HCT116 (cell line): Measurements from ENCODE around the gene ATL2. TPM values are rescaled to one million over a fixed set of nuclear protein-coding genes. Genes with fewer than 3 reads are reported as not detected.

ENCODE experiments used
- ATAC-seq: fragments of 200-7000 bp; cut with Tn5 transposase; 2 replicates; pipeline ENCODE4 v1.9.1; 2020; ENCODE audit warnings: mild to moderate bottlenecking, moderate library complexity
- BruUV-seq: library from RNA; stranded (reverse); fragments of 400-500 nt; replicated peaks from 2 replicates; lab custom pipeline; 2021; lab: Mats Ljungman, UMichigan
- CTCF ChIA-PET: fragments of 300-600 bp; sonication (Branson Sonifier 250); formaldehyde crosslinking; loops from one replicate; lab custom pipeline; 2021; ENCODE audit warnings: antibody characterized with exemption; lab: Charles Lee
- POLR2A ChIA-PET: fragments of 300-600, 350-600 bp; sonication (Branson Sonifier 250); formaldehyde crosslinking; loops from one replicate; lab custom pipeline; 2021; ENCODE audit warnings: antibody characterized with exemption; lab: Charles Lee
- RAD21 ChIA-PET, 2 experiments: fragments of 300-600 bp; sonication (Branson Sonifier 250); formaldehyde crosslinking; loops; one replicate each; lab custom pipeline; 2023; ENCODE audit warnings: low total read pairs in 2 of 2; ENCODE audit not compliant: uncharacterized antibody in 2 of 2, unreplicated experiment in 2 of 2, low non-redundant PET in 1 of 2; lab: Charles Lee
- DNase-seq: peaks from one replicate; pipeline ENCODE4 v3.0.0-alpha.2; 2010; ENCODE audit warnings: low read depth, low spot score
- H2AFZ ChIP-seq: fragments of 200-600 bp; shearing (Covaris generic), sonication (generic); 2 replicates; pipeline ENCODE4 v1.6.1; 2017; ENCODE audit warnings: low read depth, mixed run types, mixed read lengths, antibody characterized with exemption, low read length; ENCODE audit not compliant: poor library complexity, severe bottlenecking
- H3K27ac ChIP-seq: 2 replicates; pipeline ENCODE4 v1.5.1; 2012; ENCODE audit warnings: low read depth, low read length
- H3K27me3 ChIP-seq: fragments of 200-600 bp; sonication (generic); 2 replicates; pipeline ENCODE4 v1.6.1; 2016; ENCODE audit warnings: mixed run types, low read length, mixed read lengths; ENCODE audit not compliant: insufficient read depth
- H3K36me3 ChIP-seq, 2 experiments: fragments of 200-500 bp in 1 of 2; fragments of 200-600 bp in 1 of 2; sonication (Bioruptor generic) in 1 of 2; sonication (generic) in 1 of 2; 2 replicates each; pipeline versions ENCODE4 v1.5.1 to v1.6.1; 2014 to 2016; ENCODE audit warnings: low read length in 2 of 2, inconsistent platforms in 1 of 2, mixed read lengths in 1 of 2, mixed run types in 1 of 2; ENCODE audit not compliant: insufficient read depth in 2 of 2, control insufficient read depth in 1 of 2
- H3K4me1 ChIP-seq, 2 experiments: fragments of 200-600 bp in 1 of 2; sonication (generic) in 1 of 2; 2 replicates each; pipeline versions ENCODE4 v1.5.1 to v1.6.1; 2012 to 2017; ENCODE audit warnings: low read length in 2 of 2, inconsistent platforms in 1 of 2, mild to moderate bottlenecking in 1 of 2, mixed read lengths in 1 of 2, mixed run types in 1 of 2, moderate library complexity in 1 of 2; ENCODE audit not compliant: insufficient read depth in 2 of 2, control insufficient read depth in 1 of 2
- H3K4me2 ChIP-seq: fragments of 200-600 bp; sonication (generic); 2 replicates; pipeline ENCODE4 v1.6.1; 2017; ENCODE audit warnings: mixed run types, low read length, mixed read lengths
- H3K4me3 ChIP-seq, 2 experiments: fragments of 200-600 bp in 1 of 2; sonication (generic) in 1 of 2; replicated peaks in 1 of 2; 2 replicates each; pipeline ENCODE4 v1.5.1; 2011 to 2016; ENCODE audit warnings: low read length in 2 of 2, control low read depth in 1 of 2, low read depth in 1 of 2, mild to moderate bottlenecking in 1 of 2, mixed read lengths in 1 of 2, mixed run types in 1 of 2
- H3K79me2 ChIP-seq: fragments of 200-600 bp; sonication (generic); 2 replicates; pipeline ENCODE4 v1.6.1; 2017; ENCODE audit warnings: mild to moderate bottlenecking, mixed run types, low read length, moderate library complexity, mixed read lengths; ENCODE audit not compliant: insufficient read depth
- H3K9ac ChIP-seq: fragments of 200-600 bp; sonication (generic); 2 replicates; pipeline ENCODE4 v1.6.1; 2016; ENCODE audit warnings: low read length, mixed read lengths
- H3K9me2 ChIP-seq: fragments of 200-600 bp; sonication (generic), shearing (Covaris generic); 2 replicates; pipeline ENCODE4 v1.6.1; 2017; ENCODE audit warnings: mixed run types, mild to moderate bottlenecking, moderate library complexity; ENCODE audit not compliant: insufficient read depth
- H3K9me3 ChIP-seq, 2 experiments: fragments of 200-500 bp in 1 of 2; fragments of 200-600 bp in 1 of 2; sonication (Bioruptor generic) in 1 of 2; sonication (generic) in 1 of 2; 2 replicates each; pipeline ENCODE4 v1.6.1; 2014 to 2017; ENCODE audit warnings: low read length in 2 of 2, mixed read lengths in 2 of 2, inconsistent platforms in 1 of 2, low read depth in 1 of 2, mild to moderate bottlenecking in 1 of 2, mixed run types in 1 of 2, moderate library complexity in 1 of 2; ENCODE audit not compliant: control insufficient read depth in 1 of 2, insufficient read depth in 1 of 2
- H4K20me1 ChIP-seq: fragments of 200-600 bp; sonication (generic), shearing (Covaris generic); 2 replicates; pipeline ENCODE4 v1.6.1; 2017; ENCODE audit warnings: mixed run types, mild to moderate bottlenecking, moderate library complexity; ENCODE audit not compliant: insufficient read depth
- CEBPB ChIP-seq: IDR thresholded peaks from 2 replicates; pipeline ENCODE4 v1.6.1; 2012; ENCODE audit warnings: low read depth
- ELF1 ChIP-seq: IDR thresholded peaks from 2 replicates; pipeline ENCODE4 v1.6.1; 2012; ENCODE audit warnings: low read depth, borderline replicate concordance
- FOSL1 ChIP-seq: IDR thresholded peaks from 2 replicates; pipeline ENCODE4 v1.6.1; 2012; ENCODE audit warnings: low read depth
- JUND ChIP-seq: IDR thresholded peaks from 2 replicates; pipeline ENCODE4 v1.6.1; 2012
- POLR2AphosphoS5 ChIP-seq: IDR thresholded peaks from 2 replicates; pipeline ENCODE4 v1.6.1; 2011; ENCODE audit warnings: mild to moderate bottlenecking, low read depth, low read length, moderate library complexity
- RAD21 ChIP-seq: IDR thresholded peaks from 2 replicates; pipeline ENCODE4 v1.6.1; 2012; ENCODE audit warnings: low read depth, mild to moderate bottlenecking
- SIN3A ChIP-seq: IDR thresholded peaks from 2 replicates; pipeline ENCODE4 v1.6.1; 2012; ENCODE audit warnings: low read depth
- SP1 ChIP-seq: IDR thresholded peaks from 2 replicates; pipeline ENCODE4 v1.6.1; 2012; ENCODE audit warnings: low read depth
- TCF7L2 ChIP-seq: IDR thresholded peaks from 2 replicates; pipeline ENCODE4 v1.7.0; 2011; ENCODE audit warnings: borderline replicate concordance, inconsistent platforms; ENCODE audit not compliant: insufficient read depth, insufficient read length; ENCODE audit errors: extremely low read depth
- YY1 ChIP-seq: IDR thresholded peaks from 2 replicates; pipeline ENCODE4 v1.6.1; 2011; ENCODE audit warnings: low read length, low read depth, moderate library complexity, mild to moderate bottlenecking; ENCODE audit not compliant: insufficient replicate concordance; ENCODE audit errors: extremely low read depth
- ZFX ChIP-seq: fragments of 450-650 bp; IDR thresholded peaks from 2 replicates; pipeline ENCODE4 v1.6.1; 2017
- ZNF274 ChIP-seq: fragments of 200-500 bp; sonication (Bioruptor generic); IDR thresholded peaks from 2 replicates; pipeline ENCODE4 v1.6.1; 2014; ENCODE audit warnings: mild to moderate bottlenecking, low read depth, low read length, inconsistent platforms
- intact Hi-C: fragments of 100-400 bp; cut with micrococcal nuclease; formaldehyde crosslinking; loops from 2 replicates; pipeline ENCODE4 v1.10.0; 2022
- total RNA-seq: library from RNA; stranded (reverse); gene quantifications from one replicate; pipeline ENCODE4 v1.2.1, GENCODE V29; 2021; ENCODE audit not compliant: unreplicated experiment
- TF ChIP-seq, protein P1 (sequence below): IDR thresholded peaks from 2 replicates; pipeline ENCODE4 v1.6.1; 2012
- TF ChIP-seq, protein P2 (sequence below), 3 experiments: fragments of 200-600 bp in 1 of 3; sonication (generic) in 1 of 3; IDR thresholded peaks in 2 of 3; conservative IDR thresholded peaks in 1 of 3; 2 replicates each; pipeline ENCODE4 v1.5.1; 2012 to 2017; ENCODE audit warnings: low read depth in 2 of 3, low read length in 2 of 3, antibody characterized with exemption in 1 of 3, borderline replicate concordance in 1 of 3, control low read depth in 1 of 3, mild to moderate bottlenecking in 1 of 3, mixed read lengths in 1 of 3, mixed run types in 1 of 3, moderate library complexity in 1 of 3; ENCODE audit not compliant: insufficient read depth in 1 of 3
- TF ChIP-seq, protein P3 (sequence below): IDR thresholded peaks from 2 replicates; pipeline ENCODE4 v1.6.1; 2012; ENCODE audit warnings: low read depth

Gene ATL2
- total RNA-seq, 1 experiment from 2014 or later = 80.7 TPM

DNA sequence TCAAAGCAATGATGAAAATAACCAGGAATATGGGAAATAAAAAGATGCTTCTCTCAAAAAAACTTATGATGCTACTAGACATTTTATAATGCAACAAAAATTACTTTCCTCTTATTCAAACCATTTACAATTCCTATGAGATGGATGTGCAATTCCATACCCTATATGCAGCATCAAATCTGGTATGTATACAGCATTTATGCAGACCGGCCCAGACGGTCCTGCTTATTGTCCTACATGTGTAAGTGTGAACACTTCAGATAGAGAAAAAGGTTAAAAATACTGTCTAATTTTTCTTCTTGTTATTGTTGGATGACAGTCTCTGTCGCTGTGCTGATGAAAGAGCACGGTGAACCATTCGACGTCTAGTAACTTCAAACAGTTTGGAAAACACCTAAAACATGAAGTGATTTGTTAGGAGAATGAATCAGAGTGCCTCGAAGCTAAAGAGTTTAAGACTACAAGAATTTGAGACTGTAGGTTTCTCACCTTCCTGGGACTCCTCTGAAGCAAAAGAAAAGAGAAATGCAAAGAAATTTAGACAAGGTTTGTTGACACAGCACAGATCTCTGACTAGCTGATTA lies 80.8 kb downstream of the ATL2 start:
- TF ChIP-seq, protein P1, sequence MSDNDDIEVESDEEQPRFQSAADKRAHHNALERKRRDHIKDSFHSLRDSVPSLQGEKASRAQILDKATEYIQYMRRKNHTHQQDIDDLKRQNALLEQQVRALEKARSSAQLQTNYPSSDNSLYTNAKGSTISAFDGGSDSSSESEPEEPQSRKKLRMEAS = no peak
- TF ChIP-seq, protein P2, sequence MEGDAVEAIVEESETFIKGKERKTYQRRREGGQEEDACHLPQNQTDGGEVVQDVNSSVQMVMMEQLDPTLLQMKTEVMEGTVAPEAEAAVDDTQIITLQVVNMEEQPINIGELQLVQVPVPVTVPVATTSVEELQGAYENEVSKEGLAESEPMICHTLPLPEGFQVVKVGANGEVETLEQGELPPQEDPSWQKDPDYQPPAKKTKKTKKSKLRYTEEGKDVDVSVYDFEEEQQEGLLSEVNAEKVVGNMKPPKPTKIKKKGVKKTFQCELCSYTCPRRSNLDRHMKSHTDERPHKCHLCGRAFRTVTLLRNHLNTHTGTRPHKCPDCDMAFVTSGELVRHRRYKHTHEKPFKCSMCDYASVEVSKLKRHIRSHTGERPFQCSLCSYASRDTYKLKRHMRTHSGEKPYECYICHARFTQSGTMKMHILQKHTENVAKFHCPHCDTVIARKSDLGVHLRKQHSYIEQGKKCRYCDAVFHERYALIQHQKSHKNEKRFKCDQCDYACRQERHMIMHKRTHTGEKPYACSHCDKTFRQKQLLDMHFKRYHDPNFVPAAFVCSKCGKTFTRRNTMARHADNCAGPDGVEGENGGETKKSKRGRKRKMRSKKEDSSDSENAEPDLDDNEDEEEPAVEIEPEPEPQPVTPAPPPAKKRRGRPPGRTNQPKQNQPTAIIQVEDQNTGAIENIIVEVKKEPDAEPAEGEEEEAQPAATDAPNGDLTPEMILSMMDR (IDR thresholded peaks at IDR 0.05 in 2 of 3, conservative IDR thresholded peaks at IDR 0.05 in 1 of 3; ENCODE audit: borderline replicate concordance in 1 of 3, insufficient read depth in 1 of 3, low read depth in 2 of 3, low read length in 2 of 3) = no peak
- TF ChIP-seq YY1 (no peak), SIN3A (no peak), JUND (no peak), SP1 (no peak), ELF1 (no peak)

DNA sequence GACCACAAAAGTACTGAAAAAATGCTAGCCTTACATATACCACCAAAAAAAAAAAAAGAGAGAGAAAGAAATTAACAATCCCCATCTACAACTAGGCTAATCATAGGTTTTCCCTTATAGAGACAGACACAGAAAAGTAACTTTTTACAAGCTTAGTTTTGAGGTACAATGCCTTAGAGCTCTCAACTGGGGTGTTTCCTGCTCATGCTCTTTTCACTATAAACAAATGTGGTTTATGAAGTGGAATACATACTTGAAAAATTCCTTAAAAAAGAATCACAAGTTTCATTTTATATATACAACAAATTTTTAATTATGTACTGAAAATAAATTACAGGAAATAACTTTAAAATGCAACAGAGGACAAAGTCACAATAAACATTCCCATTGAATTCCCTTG lies 82.5 kb downstream of the ATL2 start:
- ATAC-seq (no peak), DNase-seq (no peak)
- H3K9ac ChIP-seq = no peak overlapping the region
- no peak overlapping the region for H3K27ac ChIP-seq
- no peak overlapping the region for H2AFZ ChIP-seq
- H3K79me2 ChIP-seq = no peaks in the 10 kb centered on the region; the same call in 1 of the 2 replicates
- ChIA-PET RAD21 (no interaction called here), CTCF (no interaction called here), POLR2A (no interaction called here)
- intact Hi-C loops = no loop called here
- no TSS peak for BruUV-seq
- H3K27me3 ChIP-seq = no peaks in the 10 kb centered on the region
- H3K9me2 ChIP-seq = no peaks in the 10 kb centered on the region
- H3K4me1 ChIP-seq = no peaks in the 10 kb centered on the region
- no peaks in the 10 kb centered on the region for H3K9me3 ChIP-seq
- H3K4me3 ChIP-seq = no peak overlapping the region
- H3K4me2 ChIP-seq = no peak overlapping the region
- no peaks in the 10 kb centered on the region for H4K20me1 ChIP-seq
- peaks cover 31 to 32% of the 10 kb centered on the region in 2 experiments for H3K36me3 ChIP-seq
- TF ChIP-seq ZFX (no peak), POLR2AphosphoS5 (no peak), YY1 (no peak), ZNF274 (no peak), ELF1 (no peak), SIN3A (no peak), RAD21 (no peak), TCF7L2 (no peak), FOSL1 (no peak), CEBPB (no peak), SP1 (no peak)
- TF ChIP-seq, protein P3, sequence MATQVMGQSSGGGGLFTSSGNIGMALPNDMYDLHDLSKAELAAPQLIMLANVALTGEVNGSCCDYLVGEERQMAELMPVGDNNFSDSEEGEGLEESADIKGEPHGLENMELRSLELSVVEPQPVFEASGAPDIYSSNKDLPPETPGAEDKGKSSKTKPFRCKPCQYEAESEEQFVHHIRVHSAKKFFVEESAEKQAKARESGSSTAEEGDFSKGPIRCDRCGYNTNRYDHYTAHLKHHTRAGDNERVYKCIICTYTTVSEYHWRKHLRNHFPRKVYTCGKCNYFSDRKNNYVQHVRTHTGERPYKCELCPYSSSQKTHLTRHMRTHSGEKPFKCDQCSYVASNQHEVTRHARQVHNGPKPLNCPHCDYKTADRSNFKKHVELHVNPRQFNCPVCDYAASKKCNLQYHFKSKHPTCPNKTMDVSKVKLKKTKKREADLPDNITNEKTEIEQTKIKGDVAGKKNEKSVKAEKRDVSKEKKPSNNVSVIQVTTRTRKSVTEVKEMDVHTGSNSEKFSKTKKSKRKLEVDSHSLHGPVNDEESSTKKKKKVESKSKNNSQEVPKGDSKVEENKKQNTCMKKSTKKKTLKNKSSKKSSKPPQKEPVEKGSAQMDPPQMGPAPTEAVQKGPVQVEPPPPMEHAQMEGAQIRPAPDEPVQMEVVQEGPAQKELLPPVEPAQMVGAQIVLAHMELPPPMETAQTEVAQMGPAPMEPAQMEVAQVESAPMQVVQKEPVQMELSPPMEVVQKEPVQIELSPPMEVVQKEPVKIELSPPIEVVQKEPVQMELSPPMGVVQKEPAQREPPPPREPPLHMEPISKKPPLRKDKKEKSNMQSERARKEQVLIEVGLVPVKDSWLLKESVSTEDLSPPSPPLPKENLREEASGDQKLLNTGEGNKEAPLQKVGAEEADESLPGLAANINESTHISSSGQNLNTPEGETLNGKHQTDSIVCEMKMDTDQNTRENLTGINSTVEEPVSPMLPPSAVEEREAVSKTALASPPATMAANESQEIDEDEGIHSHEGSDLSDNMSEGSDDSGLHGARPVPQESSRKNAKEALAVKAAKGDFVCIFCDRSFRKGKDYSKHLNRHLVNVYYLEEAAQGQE = no peak
- TF ChIP-seq, protein P1 = no peak

More for the DNA sequence above, 80.8 kb downstream of the ATL2 start:
- ChIA-PET CTCF (no interaction called here), POLR2A (no interaction called here), RAD21 (no interaction called here)
- H3K4me1 ChIP-seq = no peaks in the 10 kb centered on the region
- no peak for ATAC-seq
- H2AFZ ChIP-seq = no peak overlapping the region
- H3K9me2 ChIP-seq = no peaks in the 10 kb centered on the region
- no peak overlapping the region for H3K4me3 ChIP-seq
- peaks cover 4% of the 10 kb centered on the region for H3K79me2 ChIP-seq
- H3K27ac ChIP-seq = no peak overlapping the region
- H3K9ac ChIP-seq = no peak overlapping the region
- H3K36me3 ChIP-seq = peaks cover 31 to 34% of the 10 kb centered on the region in 2 experiments
- no peaks in the 10 kb centered on the region for H3K27me3 ChIP-seq
- intact Hi-C loops = no loop called here
- H3K9me3 ChIP-seq = no peaks in the 10 kb centered on the region
- no peak overlapping the region for H3K4me2 ChIP-seq
- DNase-seq = no peak
- no TSS peak for BruUV-seq
- no peaks in the 10 kb centered on the region for H4K20me1 ChIP-seq
